Measurements from ENCODE around the gene KCNIP4. TPM values are rescaled to one million over a fixed set of nuclear protein-coding genes. Genes with fewer than 3 reads are reported as not detected.

The KCNIP4 gene
- total RNA-seq, 8 experiments from 2014 or later = 1.7 to 18.5 (median 10.8) TPM

DNA sequence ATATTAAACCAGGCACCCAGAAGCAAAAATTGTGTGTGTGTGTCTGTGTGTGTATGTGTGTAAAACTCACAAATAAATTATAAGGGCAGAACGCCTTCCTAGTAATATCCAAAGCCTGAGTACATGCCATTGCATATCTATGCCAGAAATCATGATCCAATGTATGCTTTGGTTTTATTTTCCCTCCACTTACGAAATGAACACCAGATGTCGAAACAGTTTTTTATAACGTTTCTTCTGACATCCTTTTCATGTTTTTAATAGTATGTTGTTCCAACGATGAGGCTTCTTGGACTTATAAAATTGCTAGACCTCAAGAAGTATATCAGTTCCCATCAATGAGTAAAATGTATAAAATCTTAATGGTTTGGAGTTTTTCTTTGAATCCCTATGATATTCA is 55.4 kb downstream of the KCNIP4 start:
- Histone ChIP-seq H3K27ac (no peak overlapping the region), H3K4me3 (no peak overlapping the region), H3K4me1 (replicated peaks in 1 of 2) (no peaks in the 10 kb centered on the region)
- in situ Hi-C loops (cut with MboI; ENCODE audit: low pct_unique_long_range_greater_than_20kb in 2 of 9, low sequenced_read_pairs in 9 of 9, unreplicated experiment in 9 of 9) = no loop called here
- WGBS, 10 experiments = 3 to 96% (median 75%) methylated on average over 1 to 5 of the region's 5 CpGs
- no peak for ATAC-seq (replicated peaks in 6 of 8)

DNA sequence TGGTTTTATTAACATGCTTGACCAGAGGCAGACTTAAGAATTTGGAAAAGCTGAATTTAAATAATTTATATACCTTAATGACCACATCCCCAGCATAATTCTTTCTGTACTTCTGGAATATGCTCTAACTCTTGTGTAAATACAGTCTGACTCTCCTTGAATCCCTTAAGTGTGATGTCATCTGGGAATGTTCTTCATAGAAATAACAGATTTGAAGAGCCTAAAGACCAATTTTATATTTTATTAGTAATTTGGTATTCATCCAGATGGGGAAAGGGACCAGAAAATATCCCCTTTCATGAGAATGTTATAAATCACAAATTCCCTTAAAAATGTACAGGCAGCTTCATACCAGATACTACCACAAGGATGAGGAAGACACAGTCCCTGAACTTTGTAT is 58.3 kb downstream of the KCNIP4 start:
- in situ Hi-C loops (cut with MboI; ENCODE audit: low pct_unique_long_range_greater_than_20kb in 2 of 9, low sequenced_read_pairs in 9 of 9, unreplicated experiment in 9 of 9) = no loop called here
- Histone ChIP-seq H3K4me3 (no peak overlapping the region), H3K27ac (no peak overlapping the region), H3K4me1 (replicated peaks in 1 of 2) (no peaks in the 10 kb centered on the region)
- no peak for ATAC-seq (replicated peaks in 6 of 8)

DNA sequence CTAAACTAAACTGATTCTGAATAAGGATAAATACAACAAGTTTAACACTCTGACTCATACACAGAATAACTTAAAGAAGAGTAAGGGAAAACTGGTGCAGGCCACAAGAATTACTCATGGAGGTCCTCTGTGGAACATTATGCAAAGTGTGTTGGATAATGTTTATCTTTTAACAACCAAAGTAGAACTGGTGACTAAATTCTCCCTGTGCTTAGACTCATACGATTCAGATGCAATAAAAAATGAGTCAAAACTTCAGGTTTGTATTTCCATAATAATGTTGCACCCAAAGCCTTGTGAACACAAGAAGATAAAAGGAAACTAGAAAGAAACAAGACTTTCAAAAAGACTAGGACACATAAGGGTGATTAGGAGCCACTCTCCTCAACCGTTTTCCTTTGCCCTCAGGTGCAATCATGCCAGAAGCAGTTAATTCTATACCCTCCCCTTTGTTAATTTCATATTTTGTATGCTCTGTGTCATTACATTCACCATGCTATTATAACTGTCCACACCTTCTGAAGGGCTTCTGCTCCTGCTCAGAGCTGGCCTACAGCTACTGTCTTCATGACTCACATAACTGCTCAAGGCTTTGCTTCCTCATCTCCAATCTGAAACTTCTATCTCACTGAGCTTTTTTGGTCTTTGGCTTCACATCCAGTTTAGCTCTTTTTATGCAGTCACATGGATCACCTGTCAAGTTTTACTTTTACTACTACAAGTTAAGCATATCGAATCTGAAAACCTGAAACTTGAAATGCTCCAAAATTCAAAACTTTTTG is 60.2 kb downstream of the KCNIP4 start:
- ATAC-seq (replicated peaks in 6 of 8) = peak in 3 of 8 experiments; percentile 44 to 90 (median 85)
- H3K27ac ChIP-seq = no peak overlapping the region
- H3K4me3 ChIP-seq = no peak overlapping the region
- no peaks in the 10 kb centered on the region for H3K4me1 ChIP-seq (replicated peaks in 1 of 2)
- 26 to 100% (median 65%) methylated on average over 2 to 3 of the region's 3 CpGs; no CpG with 5 or more reads in 1 of the 10 experiments for WGBS, 10 experiments
- in situ Hi-C loops (cut with MboI; ENCODE audit: low pct_unique_long_range_greater_than_20kb in 2 of 9, low sequenced_read_pairs in 9 of 9, unreplicated experiment in 9 of 9) = no loop called here

DNA sequence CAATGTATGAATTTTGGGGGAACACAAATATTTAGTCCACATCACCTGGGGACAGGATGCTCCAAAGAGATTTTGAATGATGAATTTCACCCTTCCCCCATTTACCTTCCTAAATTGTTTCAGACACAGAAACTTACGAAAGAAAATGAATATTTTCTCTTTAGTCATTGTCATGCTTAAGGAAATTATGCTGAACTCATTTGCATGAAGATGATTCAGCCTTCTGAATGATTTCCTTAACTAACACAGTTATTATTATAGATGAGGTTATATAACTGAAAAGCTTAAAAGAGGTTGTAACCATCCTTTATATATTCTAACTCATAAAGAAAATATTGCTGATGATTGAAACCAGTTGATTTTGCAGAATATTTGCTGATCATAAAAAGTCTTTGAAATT is 61.1 kb downstream of the KCNIP4 start:
- H3K4me1 ChIP-seq (replicated peaks in 1 of 2) = no peaks in the 10 kb centered on the region
- in situ Hi-C loops (cut with MboI; ENCODE audit: low pct_unique_long_range_greater_than_20kb in 2 of 9, low sequenced_read_pairs in 9 of 9, unreplicated experiment in 9 of 9) = no loop called here
- peak in 1 of 8 experiments; percentile 9 for ATAC-seq (replicated peaks in 6 of 8)
- 0 to 100% (median 63%) methylated on average over 1 of the region's 1 CpG; no CpG with 5 or more reads in 3 of the 10 experiments for WGBS, 10 experiments
- H3K4me3 ChIP-seq = no peak overlapping the region
- H3K27ac ChIP-seq = no peak overlapping the region

DNA sequence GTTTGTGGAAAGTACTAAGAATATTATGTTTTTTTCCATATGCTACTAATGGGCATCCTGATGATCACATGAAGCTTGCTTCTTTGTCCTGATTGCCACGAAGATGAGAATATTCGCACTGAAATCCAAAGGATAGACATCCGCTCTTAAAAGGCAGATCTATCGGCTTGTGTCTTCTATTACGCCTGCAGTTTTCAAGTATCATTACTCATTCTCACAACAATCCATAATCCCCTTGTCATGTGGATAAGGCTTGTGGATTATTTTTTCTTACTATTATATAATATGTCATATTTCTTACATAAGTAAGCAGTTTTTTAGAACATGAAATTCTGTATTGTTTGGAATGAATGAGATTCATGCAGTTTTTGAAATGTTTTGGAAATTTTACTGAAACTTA is 62.8 kb downstream of the KCNIP4 start:
- in situ Hi-C loops (cut with MboI; ENCODE audit: low pct_unique_long_range_greater_than_20kb in 2 of 9, low sequenced_read_pairs in 9 of 9, unreplicated experiment in 9 of 9) = no loop called here
- H3K4me3 ChIP-seq = no peak overlapping the region
- no peak overlapping the region for H3K27ac ChIP-seq
- WGBS, 10 experiments = 10 to 98% (median 80%) methylated on average over 2 to 5 of the region's 5 CpGs; no CpG with 5 or more reads in 1 of the 10 experiments
- ATAC-seq (replicated peaks in 6 of 8) = no peak
- no peaks in the 10 kb centered on the region for H3K4me1 ChIP-seq (replicated peaks in 1 of 2)

DNA sequence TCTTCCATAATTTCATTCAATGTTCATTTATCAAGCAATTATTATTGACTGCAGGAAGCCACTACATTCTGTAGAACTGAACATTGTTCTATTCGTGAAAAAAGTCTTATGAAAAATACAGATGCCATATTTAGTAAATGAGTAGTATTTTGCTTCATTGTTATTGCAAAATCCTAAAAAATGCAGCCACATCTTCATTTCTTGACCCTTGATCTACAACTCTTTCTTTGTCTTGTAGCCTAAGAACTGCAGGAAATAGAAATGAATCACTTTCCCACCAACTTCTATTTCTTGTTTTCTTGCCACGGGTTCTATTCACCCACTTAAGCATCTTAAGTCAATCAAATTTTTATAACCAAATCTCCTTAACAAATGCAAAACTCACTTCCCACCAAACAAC is 63.3 kb downstream of the KCNIP4 start:
- in situ Hi-C loops (cut with MboI; ENCODE audit: low pct_unique_long_range_greater_than_20kb in 2 of 9, low sequenced_read_pairs in 9 of 9, unreplicated experiment in 9 of 9) = no loop called here
- H3K27ac ChIP-seq = no peak overlapping the region
- no peaks in the 10 kb centered on the region for H3K4me1 ChIP-seq (replicated peaks in 1 of 2)
- no peak overlapping the region for H3K4me3 ChIP-seq
- WGBS, 10 experiments = 0 to 100% (median 79%) methylated on average over 1 to 2 of the region's 2 CpGs
- no peak for ATAC-seq (replicated peaks in 6 of 8)

DNA sequence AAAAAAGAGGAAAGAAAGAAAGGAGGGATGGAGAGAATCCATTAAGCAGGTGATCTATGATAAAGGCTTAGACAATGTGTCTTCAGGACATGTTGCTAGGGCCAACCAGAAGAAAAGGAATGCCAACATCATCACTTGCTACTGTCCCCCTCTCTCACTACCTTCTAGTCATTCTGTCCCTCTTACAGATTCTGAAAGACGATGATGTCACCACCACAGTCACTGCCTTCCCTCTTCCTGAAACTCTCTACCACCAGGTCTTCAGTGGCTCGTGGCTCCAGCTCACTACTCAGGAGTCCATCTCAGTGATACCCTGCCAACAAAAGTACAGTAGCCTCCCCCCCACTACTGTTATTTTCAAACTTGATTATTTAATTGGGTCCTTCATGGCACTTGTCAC is 64.0 kb downstream of the KCNIP4 start:
- no peak overlapping the region for H3K4me3 ChIP-seq
- in situ Hi-C loops (cut with MboI; ENCODE audit: low pct_unique_long_range_greater_than_20kb in 2 of 9, low sequenced_read_pairs in 9 of 9, unreplicated experiment in 9 of 9) = no loop called here
- ATAC-seq (replicated peaks in 6 of 8) = no peak
- no peak overlapping the region for H3K27ac ChIP-seq
- 14 to 100% (median 85%) methylated on average over 1 to 2 of the region's 2 CpGs; no CpG with 5 or more reads in 2 of the 10 experiments for WGBS, 10 experiments
- no peaks in the 10 kb centered on the region for H3K4me1 ChIP-seq (replicated peaks in 1 of 2)

DNA sequence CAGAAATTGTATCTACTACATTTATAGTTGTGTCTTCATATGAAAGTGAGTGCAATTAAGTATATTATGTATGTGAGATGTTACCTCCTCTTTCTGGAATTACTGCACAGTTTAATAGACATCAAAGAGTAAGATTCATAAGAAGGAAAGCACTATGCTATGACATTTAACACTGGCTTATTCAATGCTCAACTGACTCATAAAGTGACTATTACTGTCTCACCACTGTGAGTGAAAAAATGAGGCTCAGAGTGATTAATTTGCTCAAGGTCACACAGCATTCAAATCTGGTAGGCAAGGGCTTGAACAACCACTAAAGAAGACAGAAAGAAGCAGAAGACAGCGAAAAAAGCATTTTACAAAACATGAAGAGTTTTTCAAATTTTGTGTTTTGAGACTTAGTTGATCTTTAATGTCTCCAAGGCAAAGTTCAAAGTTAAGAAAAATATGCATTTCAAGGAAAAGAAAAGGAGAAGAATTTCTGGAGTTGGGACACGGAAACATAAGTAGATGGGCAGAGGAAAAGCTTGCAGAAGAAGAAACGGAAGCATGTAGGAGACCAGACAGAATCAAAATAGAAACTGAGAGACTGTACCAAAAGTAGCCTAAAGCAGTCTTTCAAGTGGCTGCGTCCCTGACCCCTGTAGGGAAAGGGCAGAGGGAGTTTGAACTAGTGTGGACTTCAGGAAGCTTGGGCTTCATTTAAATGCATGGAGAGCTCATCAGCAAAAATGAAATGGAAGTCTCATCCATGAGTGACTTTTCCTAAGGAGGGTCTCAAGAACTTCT is 66.3 kb downstream of the KCNIP4 start:
- H3K27ac ChIP-seq = no peak overlapping the region
- in situ Hi-C loops (cut with MboI; ENCODE audit: low pct_unique_long_range_greater_than_20kb in 2 of 9, low sequenced_read_pairs in 9 of 9, unreplicated experiment in 9 of 9) = no loop called here
- no peaks in the 10 kb centered on the region for H3K4me1 ChIP-seq (replicated peaks in 1 of 2)
- ATAC-seq (replicated peaks in 6 of 8) = peak in 2 of 8 experiments; percentile 30 to 36
- WGBS, 10 experiments = 11 to 100% (median 87%) methylated on average over 2 to 4 of the region's 4 CpGs
- no peak overlapping the region for H3K4me3 ChIP-seq

DNA sequence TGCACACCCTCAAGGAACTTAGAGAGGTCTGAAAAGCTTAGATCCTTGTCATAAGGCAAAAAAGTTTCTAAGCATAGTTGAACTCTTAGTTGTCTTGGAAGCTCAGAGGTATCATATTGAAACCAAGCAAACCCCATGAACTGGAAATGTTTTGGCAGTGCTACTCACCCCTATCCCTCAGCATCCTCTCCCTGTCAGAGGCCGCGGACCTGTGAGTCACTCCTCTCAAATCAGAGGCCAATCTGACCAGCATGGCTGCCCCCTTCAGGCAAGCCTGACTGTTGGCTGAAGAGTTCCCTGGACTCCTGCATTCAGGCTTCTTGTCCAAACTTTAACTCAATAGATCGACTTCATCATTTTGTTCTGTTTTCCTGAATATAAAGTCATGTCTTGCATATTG is 69.4 kb downstream of the KCNIP4 start:
- Histone ChIP-seq H3K27ac (no peak overlapping the region), H3K4me1 (replicated peaks in 1 of 2) (peaks cover 0 to 4% of the 10 kb centered on the region in 2 donors), H3K4me3 (no peak overlapping the region)
- 50 to 92% (median 76%) methylated on average over 1 to 3 of the region's 3 CpGs; no CpG with 5 or more reads in 1 of the 10 experiments for WGBS, 10 experiments
- in situ Hi-C loops (cut with MboI; ENCODE audit: low pct_unique_long_range_greater_than_20kb in 2 of 9, low sequenced_read_pairs in 9 of 9, unreplicated experiment in 9 of 9) = no loop called here
- peak in 1 of 8 experiments; percentile 17 for ATAC-seq (replicated peaks in 6 of 8)

DNA sequence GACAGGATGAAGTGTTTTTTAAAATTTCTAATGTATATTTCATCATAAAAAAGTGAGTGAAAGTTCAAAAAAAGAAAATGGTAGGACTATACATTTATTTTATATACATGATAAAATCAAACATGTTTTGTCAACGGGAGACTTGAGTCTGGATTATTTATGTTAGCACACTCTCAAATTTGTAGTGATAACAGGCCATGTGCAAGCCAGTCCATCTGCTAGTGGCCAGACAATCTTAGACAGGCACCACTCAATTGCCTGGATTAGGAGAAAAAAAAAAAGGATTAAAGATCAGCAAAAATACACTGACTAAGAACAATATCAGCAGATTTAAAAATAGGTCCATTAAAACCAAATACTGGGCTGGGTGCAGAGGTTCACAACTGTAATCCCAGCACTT is 71.9 kb downstream of the KCNIP4 start:
- H3K4me1 ChIP-seq (replicated peaks in 1 of 2) = peaks cover 8% of the 10 kb centered on the region in 2 donors
- no peak overlapping the region for H3K27ac ChIP-seq
- WGBS, 10 experiments = 50 to 100% (median 96%) methylated on average over 1 of the region's 1 CpG; no CpG with 5 or more reads in 2 of the 10 experiments
- in situ Hi-C loops (cut with MboI; ENCODE audit: low pct_unique_long_range_greater_than_20kb in 2 of 9, low sequenced_read_pairs in 9 of 9, unreplicated experiment in 9 of 9) = no loop called here
- no peak overlapping the region for H3K4me3 ChIP-seq
- no peak for ATAC-seq (replicated peaks in 6 of 8)

DNA sequence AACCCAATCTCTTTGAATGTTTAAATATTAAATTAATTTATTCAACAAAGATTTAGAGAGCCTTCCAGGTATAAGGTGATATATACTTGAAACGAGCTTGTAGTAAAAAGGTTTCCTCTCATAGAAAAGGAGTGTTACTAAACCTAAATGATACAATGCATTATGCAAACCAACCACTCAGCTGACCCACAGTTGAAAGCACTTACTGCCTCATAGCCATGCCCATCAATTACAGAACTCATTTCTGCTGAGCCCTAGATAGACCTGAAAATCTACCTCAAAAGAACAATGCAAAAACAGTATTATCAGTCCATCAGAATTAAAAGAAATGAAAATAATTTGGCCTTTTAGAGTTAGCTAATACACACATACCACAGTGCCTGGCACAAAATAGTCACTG is 75.4 kb downstream of the KCNIP4 start:
- no peak overlapping the region for H3K27ac ChIP-seq
- peaks cover 8% of the 10 kb centered on the region in 2 donors for H3K4me1 ChIP-seq (replicated peaks in 1 of 2)
- ATAC-seq (replicated peaks in 6 of 8) = peak in 3 of 8 experiments; percentile 40 to 61 (median 56)
- no peak overlapping the region for H3K4me3 ChIP-seq
- 0 to 100% (median 54%) methylated on average over 1 of the region's 1 CpG for whole genome bisulfite sequencing, 10 experiments
- in situ Hi-C loops (cut with MboI; ENCODE audit: low pct_unique_long_range_greater_than_20kb in 2 of 9, low sequenced_read_pairs in 9 of 9, unreplicated experiment in 9 of 9) = no loop called here

DNA sequence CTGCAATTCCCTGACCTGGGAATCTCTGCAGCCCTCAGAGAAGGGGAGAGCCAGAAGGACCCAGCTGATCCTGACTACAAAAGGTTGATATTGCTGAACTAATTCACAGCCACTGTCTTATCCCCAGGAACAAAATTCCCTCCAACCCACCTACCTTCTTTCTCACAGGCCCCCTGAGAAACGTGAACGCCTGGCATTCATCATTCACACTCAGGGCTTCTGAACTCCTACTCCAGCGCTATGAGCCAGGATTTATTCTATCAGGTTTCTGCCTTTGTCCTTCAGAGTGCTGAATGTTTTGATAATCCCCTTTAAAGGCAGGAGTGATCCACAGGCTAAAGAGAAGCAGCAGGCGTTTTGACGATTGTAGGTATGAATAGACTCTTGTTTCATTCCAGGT is 76.5 kb downstream of the KCNIP4 start:
- 56 to 100% (median 71%) methylated on average over 1 to 5 of the region's 5 CpGs; no CpG with 5 or more reads in 2 of the 10 experiments for WGBS, 10 experiments
- ATAC-seq (replicated peaks in 6 of 8) = no peak
- in situ Hi-C loops (cut with MboI; ENCODE audit: low pct_unique_long_range_greater_than_20kb in 2 of 9, low sequenced_read_pairs in 9 of 9, unreplicated experiment in 9 of 9) = no loop called here

DNA sequence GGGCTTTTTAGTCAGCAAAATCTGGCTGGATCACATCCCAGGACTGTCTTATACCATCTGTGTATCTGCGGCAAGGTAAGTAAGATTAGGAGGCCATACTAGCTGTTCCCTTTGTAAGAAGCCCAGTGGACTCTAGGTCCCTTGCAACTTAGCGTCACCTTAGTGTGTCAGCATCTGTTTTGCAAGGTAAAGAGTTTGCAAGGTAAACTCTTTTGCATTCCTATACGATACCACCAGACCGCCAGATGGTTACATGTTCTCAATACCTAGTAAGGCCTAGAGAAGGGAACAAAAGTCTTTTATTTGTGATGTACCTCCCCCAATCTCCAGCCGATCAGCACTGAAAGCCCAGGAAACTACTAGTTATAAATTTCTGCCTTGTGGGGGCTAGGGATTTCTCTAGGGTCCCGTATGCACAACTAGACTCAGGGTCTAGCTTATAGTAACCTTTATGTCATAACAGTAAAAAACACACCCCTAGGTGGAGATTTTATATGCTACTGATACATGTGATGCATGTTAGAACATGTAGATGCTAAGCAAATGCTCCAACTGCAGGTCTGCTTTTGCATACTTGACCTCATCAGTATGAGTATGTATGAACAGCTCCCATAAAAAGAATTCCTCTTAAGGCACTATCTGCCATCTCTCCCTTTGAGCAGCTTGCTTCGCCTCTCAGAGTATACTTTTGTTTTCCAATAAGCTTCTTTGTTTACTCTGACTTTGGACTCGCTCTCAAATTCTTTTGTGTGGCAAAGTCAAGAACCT is 78.4 kb downstream of the KCNIP4 start:
- in situ Hi-C loops (cut with MboI; ENCODE audit: low pct_unique_long_range_greater_than_20kb in 2 of 9, low sequenced_read_pairs in 9 of 9, unreplicated experiment in 9 of 9) = no loop called here
- peaks cover 8% of the 10 kb centered on the region in 2 donors for H3K4me1 ChIP-seq (replicated peaks in 1 of 2)
- no peak overlapping the region for H3K27ac ChIP-seq
- no peak overlapping the region for H3K4me3 ChIP-seq
- no peak for ATAC-seq (replicated peaks in 6 of 8)
- WGBS, 10 experiments = 0 to 100% (median 87%) methylated on average over 1 to 7 of the region's 8 CpGs

More for the DNA sequence above, 76.5 kb downstream of the KCNIP4 start:
- Histone ChIP-seq H3K4me1 (replicated peaks in 1 of 2) (peaks cover 8% of the 10 kb centered on the region in 2 donors), H3K4me3 (no peak overlapping the region), H3K27ac (peak overlapping the region in 1 of 2 donors; percentile 38)

Data from motor neuron (in vitro differentiated cells).